Prostate gland (tissue), 2 donors: Measurements from ENCODE around the gene SETD3. TPM values are rescaled to one million over a fixed set of nuclear protein-coding genes. Genes with fewer than 3 reads are reported as not detected.

Experiments used
- DNase-seq: peaks from one replicate; pipeline ENCODE4 v3.0.0-alpha.2; 2019; ENCODE audit warnings: low spot score
- H3K27ac ChIP-seq, 2 donors: fragments of 200-600 bp; sonication (generic); 2 replicates each; pipeline ENCODE4 v1.5.1; 2017 to 2019
- H3K27me3 ChIP-seq: fragments of 200-600 bp; sonication (generic); replicated peaks from 2 replicates; pipeline ENCODE4 v1.5.1; 2019; ENCODE audit not compliant: insufficient read depth
- H3K36me3 ChIP-seq, 2 donors: fragments of 200-600 bp; sonication (generic); 1 replicate in 1 of 2; 2 replicates in 1 of 2; pipeline versions ENCODE4 v1.5.1 to v1.8.1; 2017 to 2019
- H3K4me1 ChIP-seq: fragments of 200-600 bp; sonication (generic); replicated peaks from 2 replicates; pipeline ENCODE4 v1.5.1; 2019
- H3K4me3 ChIP-seq, 2 donors: fragments of 200-600 bp; sonication (generic); 2 replicates each; pipeline ENCODE4 v1.5.1; 2017 to 2019
- H3K9me3 ChIP-seq: fragments of 200-600 bp; sonication (generic); 2 replicates; pipeline ENCODE4 v1.5.1; 2017
- CTCF ChIP-seq, 4 experiments: fragments of 200-600 bp in 2 of 4; fragments of 450-650 bp in 2 of 4; sonication (generic) in 2 of 4; IDR thresholded peaks; 1 replicate in 3 of 4; 2 replicates in 1 of 4; pipeline ENCODE4 v1.5.1; 2016 to 2019; ENCODE audit warnings: antibody characterized with exemption in 4 of 4, mild to moderate bottlenecking in 2 of 4, moderate library complexity in 2 of 4
- POLR2A ChIP-seq: fragments of 450-650 bp; IDR thresholded peaks from one replicate; pipeline ENCODE4 v1.6.1; 2016; ENCODE audit warnings: antibody characterized with exemption, mild to moderate bottlenecking
- POLR2AphosphoS5 ChIP-seq: sonication (generic); formaldehyde crosslinking; IDR thresholded peaks from one replicate; pipeline ENCODE4 v1.6.1; 2017; ENCODE audit warnings: antibody characterized with exemption
- WGBS: methylation state at CpG from one replicate; pipeline ENCODE4 v1.1.5; 2018; 5-methylcytosine and 5-hydroxymethylcytosine counted together
- intact Hi-C: fragments of 100-400 bp; cut with DNase I; formaldehyde crosslinking; loops from one replicate; pipeline ENCODE4 v1.14.2; 2022
- total RNA-seq, 2 donors: library from RNA; depleted of rRNA; stranded (reverse); fragments of >200 nt; gene quantifications; one replicate each; pipeline ENCODE4 v1.1.0, GENCODE V29; 2016

SETD3 gene
- total RNA-seq, 2 donors from 2014 or later, result 59.5 to 106 TPM

GRCh38 chr14:99381688-99382060, 99.0 kb downstream of the SETD3 start:
- Histone ChIP-seq H3K4me1 (no peaks in the 10 kb centered on the region), H3K36me3 (no peaks in the 10 kb centered on the region), H3K27ac (no peak overlapping the region), H3K9me3 (no peaks in the 10 kb centered on the region), H3K27me3 (peaks cover 9% of the 10 kb centered on the region), H3K4me3 (no peak overlapping the region)
- no peak for DNase-seq
- intact Hi-C loops, result no loop called here
- 76% methylated on average over 7 of the region's 8 CpGs for WGBS
- TF ChIP-seq CTCF (IDR thresholded peaks at IDR 0.05) (no peak), POLR2A (no peak), POLR2AphosphoS5 (no peak)

GRCh38 chr14:99380991-99381687, 99.5 kb downstream of the SETD3 start:
- no peak for DNase-seq
- Histone ChIP-seq H3K4me3 (no peak overlapping the region), H3K4me1 (no peaks in the 10 kb centered on the region), H3K36me3 (no peaks in the 10 kb centered on the region), H3K27me3 (peaks cover 9% of the 10 kb centered on the region), H3K9me3 (no peaks in the 10 kb centered on the region), H3K27ac (no peak overlapping the region)
- intact Hi-C loops, result no loop called here
- TF ChIP-seq POLR2AphosphoS5 (no peak), CTCF (IDR thresholded peaks at IDR 0.05) (no peak), POLR2A (no peak)
- WGBS, result 77% methylated on average over 18 of the region's 18 CpGs

- no peaks in the 10 kb centered on the region for H3K36me3 ChIP-seq
- TF ChIP-seq POLR2AphosphoS5 (no peak), POLR2A (no peak), CTCF (IDR thresholded peaks at IDR 0.05) (no peak)
- DNase-seq, result no peak
- intact Hi-C loops, result no loop called here
- no peaks in the 10 kb centered on the region for H3K4me1 ChIP-seq
- H3K4me3 ChIP-seq, result no peak overlapping the region
- no peak overlapping the region for H3K27ac ChIP-seq
- 47% methylated on average over 5 of the region's 5 CpGs for WGBS
- H3K27me3 ChIP-seq, result peaks cover 9% of the 10 kb centered on the region
- no peaks in the 10 kb centered on the region for H3K9me3 ChIP-seq
Measured at GRCh38 chr14:99380402-99380801, 100.3 kb downstream of the SETD3 start.

GRCh38 chr14:99378782-99379214, 101.9 kb downstream of the SETD3 start:
- intact Hi-C loops, result no loop called here
- Histone ChIP-seq H3K27ac (no peak overlapping the region), H3K36me3 (no peaks in the 10 kb centered on the region), H3K4me3 (no peak overlapping the region), H3K4me1 (no peaks in the 10 kb centered on the region), H3K27me3 (peaks cover 7% of the 10 kb centered on the region), H3K9me3 (no peaks in the 10 kb centered on the region)
- TF ChIP-seq CTCF (IDR thresholded peaks at IDR 0.05), result no peak
- no peak for TF ChIP-seq POLR2A
- no peak for TF ChIP-seq POLR2AphosphoS5
- 41% methylated on average over 9 of the region's 9 CpGs for WGBS
- no peak for DNase-seq

- H3K27ac ChIP-seq, result no peak overlapping the region
- DNase-seq, result no peak
- TF ChIP-seq POLR2AphosphoS5 (no peak), CTCF (IDR thresholded peaks at IDR 0.05) (no peak), POLR2A (no peak)
- no peaks in the 10 kb centered on the region for H3K9me3 ChIP-seq
- no peak overlapping the region for H3K4me3 ChIP-seq
- intact Hi-C loops, result no loop called here
- H3K4me1 ChIP-seq, result no peaks in the 10 kb centered on the region
- WGBS, result 80% methylated on average over 9 of the region's 9 CpGs
- no peaks in the 10 kb centered on the region for H3K36me3 ChIP-seq
- H3K27me3 ChIP-seq, result peaks cover 7% of the 10 kb centered on the region
Measured at GRCh38 chr14:99377951-99378350, 102.7 kb downstream of the SETD3 start.
